GM12872 (cell line): ENCODE measurements around the gene BRPF3.

Source experiments
- TF ChIP-seq, protein P1 (sequence below): IDR thresholded peaks from 3 replicates; pipeline ENCODE4 v1.5.1; 2011; ENCODE audit warnings: low read depth, mild to moderate bottlenecking, low read length, moderate library complexity; ENCODE audit not compliant: insufficient read depth

Gene BRPF3

DNA sequence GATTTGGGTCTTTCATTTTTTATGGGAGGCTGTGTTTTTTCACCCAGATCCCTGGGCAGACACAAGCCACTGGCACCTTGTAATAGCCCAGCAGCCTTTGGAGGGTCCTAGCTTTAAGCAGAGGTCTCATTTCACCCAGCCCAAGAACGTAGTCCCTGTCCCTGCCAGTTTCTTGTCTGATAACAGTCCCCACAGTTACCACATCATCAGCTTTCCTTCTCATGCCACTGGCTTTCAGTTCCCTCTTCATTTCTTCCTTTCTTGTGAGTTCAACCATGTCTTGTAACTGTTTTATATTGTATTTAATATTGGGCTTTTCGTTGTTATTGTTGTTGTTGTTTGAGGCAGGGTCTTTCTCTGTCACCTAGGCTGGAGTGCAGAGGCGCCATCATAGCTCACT lies 83.9 kb downstream of the BRPF3 start:
- TF ChIP-seq, protein P1, sequence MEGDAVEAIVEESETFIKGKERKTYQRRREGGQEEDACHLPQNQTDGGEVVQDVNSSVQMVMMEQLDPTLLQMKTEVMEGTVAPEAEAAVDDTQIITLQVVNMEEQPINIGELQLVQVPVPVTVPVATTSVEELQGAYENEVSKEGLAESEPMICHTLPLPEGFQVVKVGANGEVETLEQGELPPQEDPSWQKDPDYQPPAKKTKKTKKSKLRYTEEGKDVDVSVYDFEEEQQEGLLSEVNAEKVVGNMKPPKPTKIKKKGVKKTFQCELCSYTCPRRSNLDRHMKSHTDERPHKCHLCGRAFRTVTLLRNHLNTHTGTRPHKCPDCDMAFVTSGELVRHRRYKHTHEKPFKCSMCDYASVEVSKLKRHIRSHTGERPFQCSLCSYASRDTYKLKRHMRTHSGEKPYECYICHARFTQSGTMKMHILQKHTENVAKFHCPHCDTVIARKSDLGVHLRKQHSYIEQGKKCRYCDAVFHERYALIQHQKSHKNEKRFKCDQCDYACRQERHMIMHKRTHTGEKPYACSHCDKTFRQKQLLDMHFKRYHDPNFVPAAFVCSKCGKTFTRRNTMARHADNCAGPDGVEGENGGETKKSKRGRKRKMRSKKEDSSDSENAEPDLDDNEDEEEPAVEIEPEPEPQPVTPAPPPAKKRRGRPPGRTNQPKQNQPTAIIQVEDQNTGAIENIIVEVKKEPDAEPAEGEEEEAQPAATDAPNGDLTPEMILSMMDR = no peak

DNA sequence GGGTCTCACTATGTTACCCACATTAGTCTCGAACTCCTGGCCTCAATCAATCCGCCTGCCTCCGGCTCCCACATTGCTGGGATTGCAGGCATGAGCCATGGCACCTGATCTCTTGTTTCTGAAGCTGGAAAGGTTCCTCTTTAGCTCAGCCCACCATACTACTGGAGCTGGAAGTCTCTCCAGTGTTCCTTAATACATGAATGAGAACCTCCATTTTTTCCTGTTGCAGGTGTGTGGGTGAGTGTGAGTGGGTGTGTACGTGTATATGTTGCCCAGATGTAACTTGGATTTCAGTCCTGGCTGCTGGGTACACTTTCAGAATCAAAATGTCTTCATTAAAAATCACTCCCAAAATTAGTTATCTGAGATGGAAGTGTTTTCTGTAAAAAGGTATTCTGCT lies 84.4 kb downstream of the BRPF3 start:
- TF ChIP-seq, protein P1 = no peak
